Measurements from ENCODE around the gene CFAP221.

- TF ChIP-seq, protein P1, sequence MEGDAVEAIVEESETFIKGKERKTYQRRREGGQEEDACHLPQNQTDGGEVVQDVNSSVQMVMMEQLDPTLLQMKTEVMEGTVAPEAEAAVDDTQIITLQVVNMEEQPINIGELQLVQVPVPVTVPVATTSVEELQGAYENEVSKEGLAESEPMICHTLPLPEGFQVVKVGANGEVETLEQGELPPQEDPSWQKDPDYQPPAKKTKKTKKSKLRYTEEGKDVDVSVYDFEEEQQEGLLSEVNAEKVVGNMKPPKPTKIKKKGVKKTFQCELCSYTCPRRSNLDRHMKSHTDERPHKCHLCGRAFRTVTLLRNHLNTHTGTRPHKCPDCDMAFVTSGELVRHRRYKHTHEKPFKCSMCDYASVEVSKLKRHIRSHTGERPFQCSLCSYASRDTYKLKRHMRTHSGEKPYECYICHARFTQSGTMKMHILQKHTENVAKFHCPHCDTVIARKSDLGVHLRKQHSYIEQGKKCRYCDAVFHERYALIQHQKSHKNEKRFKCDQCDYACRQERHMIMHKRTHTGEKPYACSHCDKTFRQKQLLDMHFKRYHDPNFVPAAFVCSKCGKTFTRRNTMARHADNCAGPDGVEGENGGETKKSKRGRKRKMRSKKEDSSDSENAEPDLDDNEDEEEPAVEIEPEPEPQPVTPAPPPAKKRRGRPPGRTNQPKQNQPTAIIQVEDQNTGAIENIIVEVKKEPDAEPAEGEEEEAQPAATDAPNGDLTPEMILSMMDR (IDR thresholded peaks at IDR 0.05; ENCODE audit: low read length), result no peak
- no peak for TF ChIP-seq EZH2phosphoT487 (IDR thresholded peaks at IDR 0.05; ENCODE audit: low read length)
These were observed 106.7 kb downstream of the CFAP221 start for GRCh38 chr2:119650846-119651370.
